OCI-LY3 (cell line): ENCODE data around the gene ARHGAP30.

Experiments used
- H2AFZ ChIP-seq: fragments of 200-600, 300-600 bp; shearing (Covaris generic); 2 replicates; pipeline ENCODE4 v1.6.0; 2014; ENCODE audit warnings: antibody characterized with exemption, low read depth, low read length
- H3K27ac ChIP-seq: fragments of 200-600, 300-600 bp; sonication (generic); 2 replicates; pipeline ENCODE4 v1.5.1; 2014; ENCODE audit warnings: mild to moderate bottlenecking, low read length, moderate library complexity, mixed read lengths
- H3K27me3 ChIP-seq: fragments of 200-600, 300-600 bp; sonication (generic); 2 replicates; pipeline ENCODE4 v1.6.1; 2014; ENCODE audit warnings: low read depth, low read length, mixed read lengths
- H3K36me3 ChIP-seq: fragments of 200-600, 300-600 bp; sonication (generic); replicated peaks from 2 replicates; pipeline ENCODE3; 2014; ENCODE audit warnings: low read depth, low read length, mixed read lengths
- H3K4me1 ChIP-seq: fragments of 300-600, 200-600 bp; sonication (generic); 2 replicates; pipeline ENCODE4 v1.6.1; 2014; ENCODE audit warnings: low read length, mixed read lengths
- H3K4me2 ChIP-seq: fragments of 200-600, 300-600 bp; sonication (generic); 2 replicates; pipeline ENCODE4 v1.6.1; 2014; ENCODE audit warnings: low read length, mixed read lengths
- H3K4me3 ChIP-seq: fragments of 300-600, 200-600 bp; sonication (generic); 2 replicates; pipeline ENCODE4 v1.5.1; 2014; ENCODE audit warnings: antibody characterized with exemption, mild to moderate bottlenecking, low read length, moderate library complexity
- H3K79me2 ChIP-seq: fragments of 300-600, 200-600 bp; shearing (Covaris generic); 2 replicates; pipeline ENCODE4 v1.6.1; 2014; ENCODE audit warnings: mild to moderate bottlenecking, low read length, mixed read lengths
- H3K9ac ChIP-seq: fragments of 300-600, 200-600 bp; shearing (Covaris generic); 2 replicates; pipeline ENCODE4 v1.6.0; 2014; ENCODE audit warnings: mild to moderate bottlenecking, low read length, moderate library complexity
- H3K9me3 ChIP-seq: fragments of 200-600, 300-600 bp; shearing (Covaris generic); 2 replicates; pipeline ENCODE4 v1.6.1; 2014; ENCODE audit warnings: low read length, mixed read lengths; ENCODE audit not compliant: insufficient read depth
- H4K20me1 ChIP-seq: fragments of 200-600, 300-600 bp; sonication (generic); 2 replicates; pipeline ENCODE4 v1.6.1; 2016; ENCODE audit warnings: low read length, mixed read lengths; ENCODE audit not compliant: insufficient read depth
- EZH2phosphoT487 ChIP-seq: fragments of 200-600 bp; shearing (Covaris generic); IDR thresholded peaks from 2 replicates; pipeline ENCODE4 v1.6.1; 2018; ENCODE audit warnings: antibody characterized with exemption, mixed run types, low read depth
- TF ChIP-seq, protein P1 (sequence below): fragments of 200-600, 300-600 bp; sonication (generic); IDR thresholded peaks from 2 replicates; pipeline ENCODE4 v1.5.1; 2014; ENCODE audit warnings: antibody characterized with exemption, low read length, low read depth

Gene ARHGAP30

DNA sequence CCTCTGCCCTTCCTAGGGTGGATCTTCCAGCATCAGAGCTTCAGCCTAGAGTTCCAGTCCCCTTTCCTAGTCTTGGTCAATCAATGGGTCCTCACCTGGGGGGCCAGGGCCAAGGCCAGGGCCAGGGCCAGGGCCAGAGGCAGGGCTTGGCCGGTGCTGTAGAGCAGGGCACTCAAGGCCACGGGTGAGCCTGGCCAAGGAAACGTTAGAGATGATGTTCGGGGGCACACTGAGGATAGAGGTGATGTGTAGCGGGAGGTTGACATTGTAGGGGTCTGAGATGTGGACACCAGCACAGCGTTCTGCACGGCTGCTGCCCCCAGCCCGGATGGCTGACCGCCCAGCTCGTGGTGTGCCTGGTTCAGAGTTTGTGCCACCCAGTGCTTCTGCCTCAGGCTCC, 18.5 kb downstream of the ARHGAP30 start:
- no peak overlapping the region for H3K27ac ChIP-seq
- no peak overlapping the region for H3K4me3 ChIP-seq
- peaks cover 19% of the 10 kb centered on the region for H3K4me1 ChIP-seq
- no peaks in the 10 kb centered on the region for H3K27me3 ChIP-seq
- no peak for TF ChIP-seq EZH2phosphoT487
- TF ChIP-seq, protein P1, sequence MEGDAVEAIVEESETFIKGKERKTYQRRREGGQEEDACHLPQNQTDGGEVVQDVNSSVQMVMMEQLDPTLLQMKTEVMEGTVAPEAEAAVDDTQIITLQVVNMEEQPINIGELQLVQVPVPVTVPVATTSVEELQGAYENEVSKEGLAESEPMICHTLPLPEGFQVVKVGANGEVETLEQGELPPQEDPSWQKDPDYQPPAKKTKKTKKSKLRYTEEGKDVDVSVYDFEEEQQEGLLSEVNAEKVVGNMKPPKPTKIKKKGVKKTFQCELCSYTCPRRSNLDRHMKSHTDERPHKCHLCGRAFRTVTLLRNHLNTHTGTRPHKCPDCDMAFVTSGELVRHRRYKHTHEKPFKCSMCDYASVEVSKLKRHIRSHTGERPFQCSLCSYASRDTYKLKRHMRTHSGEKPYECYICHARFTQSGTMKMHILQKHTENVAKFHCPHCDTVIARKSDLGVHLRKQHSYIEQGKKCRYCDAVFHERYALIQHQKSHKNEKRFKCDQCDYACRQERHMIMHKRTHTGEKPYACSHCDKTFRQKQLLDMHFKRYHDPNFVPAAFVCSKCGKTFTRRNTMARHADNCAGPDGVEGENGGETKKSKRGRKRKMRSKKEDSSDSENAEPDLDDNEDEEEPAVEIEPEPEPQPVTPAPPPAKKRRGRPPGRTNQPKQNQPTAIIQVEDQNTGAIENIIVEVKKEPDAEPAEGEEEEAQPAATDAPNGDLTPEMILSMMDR = no peak
- H3K9ac ChIP-seq = no peak overlapping the region
- peaks cover 79% of the 10 kb centered on the region for H3K36me3 ChIP-seq
- H3K4me2 ChIP-seq = no peak overlapping the region
- H3K9me3 ChIP-seq = no peaks in the 10 kb centered on the region
- no peaks in the 10 kb centered on the region; the same call in 1 of the 2 replicates for H3K79me2 ChIP-seq
- H2AFZ ChIP-seq = no peak overlapping the region
- H4K20me1 ChIP-seq = no peaks in the 10 kb centered on the region

DNA sequence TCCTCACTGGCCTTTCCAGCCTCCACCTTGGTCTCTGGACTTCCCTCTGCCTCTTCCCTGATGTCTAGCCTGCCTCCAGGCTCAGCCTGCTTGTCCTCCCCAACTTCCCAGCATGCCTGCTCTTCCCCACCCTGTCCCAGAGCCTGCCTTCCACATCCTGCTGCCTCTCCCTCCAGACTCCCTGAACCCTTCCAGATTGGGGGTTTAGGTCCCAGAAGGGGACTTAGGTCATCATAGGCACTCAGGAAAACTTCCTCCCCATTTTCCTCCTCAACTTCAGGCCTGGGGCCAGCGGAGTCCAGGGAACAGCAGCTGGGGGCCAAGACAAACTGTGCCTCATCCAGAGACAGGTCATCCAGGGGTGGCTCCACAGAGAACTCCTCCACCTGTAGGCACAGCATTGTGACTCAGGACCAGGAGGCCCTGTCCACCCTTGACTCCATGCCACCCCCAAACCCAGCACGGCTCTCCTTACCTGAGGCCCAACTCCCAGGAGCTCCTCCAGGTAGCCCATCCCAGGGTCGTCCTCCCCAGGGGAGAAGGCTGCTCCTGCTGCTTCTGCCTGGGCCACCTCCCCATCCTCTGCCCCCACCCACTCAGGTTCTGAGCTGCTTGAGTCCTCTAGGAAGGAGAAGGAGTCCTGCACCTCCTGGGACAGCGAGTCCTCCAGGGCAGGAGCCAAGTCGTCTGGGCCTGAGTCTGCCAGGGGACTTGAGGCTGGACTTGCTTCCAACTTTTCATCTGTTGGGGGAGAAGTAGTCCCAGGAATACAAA, 20.6 kb downstream of the ARHGAP30 start:
- no peak overlapping the region for H2AFZ ChIP-seq
- TF ChIP-seq, protein P1 = no peak
- no peak for TF ChIP-seq EZH2phosphoT487
- no peak overlapping the region for H3K4me3 ChIP-seq
- H3K79me2 ChIP-seq = peaks cover 16% of the 10 kb centered on the region
- H4K20me1 ChIP-seq = peaks cover 5% of the 10 kb centered on the region; the same call in 1 of the 2 replicates
- H3K27ac ChIP-seq = no peak overlapping the region
- H3K4me2 ChIP-seq = no peak overlapping the region
- no peak overlapping the region for H3K9ac ChIP-seq
- H3K27me3 ChIP-seq = no peaks in the 10 kb centered on the region
- H3K9me3 ChIP-seq = no peaks in the 10 kb centered on the region
- H3K36me3 ChIP-seq = peaks cover 64% of the 10 kb centered on the region
- peaks cover 26% of the 10 kb centered on the region for H3K4me1 ChIP-seq

DNA sequence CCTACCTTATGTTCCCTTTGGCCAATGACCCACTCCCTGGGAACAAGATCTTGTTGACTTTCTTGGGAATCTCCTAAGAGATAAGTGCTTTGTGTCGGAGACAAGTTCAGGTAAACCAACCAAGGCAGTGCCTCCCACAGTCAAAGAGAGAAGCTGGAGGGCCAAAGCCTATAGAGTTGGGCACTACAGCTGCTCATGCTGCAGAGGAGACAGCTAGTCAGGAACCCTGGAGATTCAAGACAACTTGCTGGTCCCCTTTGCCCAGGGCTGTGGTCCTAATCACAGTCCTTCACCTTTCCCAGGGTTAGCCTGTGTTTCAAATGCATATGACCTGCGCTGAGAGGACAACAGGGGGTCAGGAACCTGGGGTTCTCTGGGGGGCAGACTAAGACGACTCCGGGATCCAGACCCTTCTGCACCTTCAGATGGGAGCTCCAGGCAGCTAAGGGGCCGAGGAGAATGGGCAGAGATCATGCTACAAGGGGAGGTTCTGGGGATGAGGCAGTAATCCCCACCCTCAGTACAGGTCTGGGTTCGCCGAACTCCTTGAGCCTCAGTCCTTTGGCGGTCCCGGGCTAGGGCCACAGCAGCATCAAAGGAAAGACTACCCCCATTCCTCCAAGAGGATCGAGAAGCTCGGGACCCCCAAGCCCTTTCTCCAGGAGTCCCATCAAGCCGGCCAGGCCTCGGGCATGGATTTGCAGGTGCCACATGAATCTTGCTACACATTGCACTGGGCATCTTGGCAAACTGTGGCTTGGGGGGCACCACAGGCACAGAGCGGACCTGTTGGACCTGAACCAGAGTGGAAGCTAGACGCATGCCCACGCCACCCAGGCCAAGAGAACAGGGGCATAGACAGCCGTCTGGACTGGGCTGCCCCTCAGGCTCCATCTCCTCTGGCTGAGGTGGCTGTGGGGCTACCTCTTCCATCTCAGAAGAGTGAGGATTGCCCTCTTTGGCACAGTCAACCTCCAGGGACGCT, 22.0 kb downstream of the ARHGAP30 start:
- Histone ChIP-seq H3K4me1 (peaks cover 28% of the 10 kb centered on the region), H3K36me3 (peaks cover 57% of the 10 kb centered on the region), H3K27me3 (no peaks in the 10 kb centered on the region), H3K4me2 (peak overlapping the region; percentile 84), H3K79me2 (peaks cover 26% of the 10 kb centered on the region), H4K20me1 (peaks cover 10% of the 10 kb centered on the region; the same call in 1 of the 2 replicates), H3K27ac (peak overlapping the region; percentile 91), H3K9ac (peak overlapping the region; percentile 27; the same call in 1 of the 2 replicates), H3K4me3 (peak overlapping the region; percentile 81; the same call in 1 of the 2 replicates), H3K9me3 (no peaks in the 10 kb centered on the region), H2AFZ (no peak overlapping the region)
- TF ChIP-seq, protein P1 = no peak
- TF ChIP-seq EZH2phosphoT487 = no peak
